ENCODE data around the gene GTF2A1L. TPM values are rescaled to one million over a fixed set of nuclear protein-coding genes. Genes with fewer than 3 reads are reported as not detected.

The GTF2A1L gene
- total and polyA plus RNA-seq, 2 donors from 2014 or later = 0.76 to 2.7 TPM

GRCh38 chr2:48719480-48720177 is 102.0 kb downstream of the GTF2A1L start:
- no peaks in the 10 kb centered on the region for H3K9me3 ChIP-seq (ENCODE audit: control insufficient read depth in 2 of 3, insufficient read depth in 1 of 3, low read length in 3 of 3)
- FAIRE-seq (no peak), DNase-seq (no peak)
- H3K27me3 ChIP-seq (ENCODE audit: control insufficient read depth, insufficient read depth, low read length) = no peaks in the 10 kb centered on the region
- H3K36me3 ChIP-seq (ENCODE audit: control insufficient read depth in 2 of 3, insufficient read depth in 3 of 3, low read length in 3 of 3) = no peaks in the 10 kb centered on the region
- peaks cover 0 to 2% (median 0%) of the 10 kb centered on the region in 3 donors for H3K4me1 ChIP-seq (ENCODE audit: control insufficient read depth in 2 of 3, insufficient read depth in 2 of 3, low read depth in 1 of 3, low read length in 3 of 3)
- H3K27ac ChIP-seq (ENCODE audit: low read depth in 2 of 2, low read length in 2 of 2) = no peak overlapping the region
- no peak overlapping the region for H3K4me3 ChIP-seq (ENCODE audit: low read length in 3 of 3)
- intact Hi-C loops (cut with DNase I) = no loop called here
- TF ChIP-seq, protein P1, sequence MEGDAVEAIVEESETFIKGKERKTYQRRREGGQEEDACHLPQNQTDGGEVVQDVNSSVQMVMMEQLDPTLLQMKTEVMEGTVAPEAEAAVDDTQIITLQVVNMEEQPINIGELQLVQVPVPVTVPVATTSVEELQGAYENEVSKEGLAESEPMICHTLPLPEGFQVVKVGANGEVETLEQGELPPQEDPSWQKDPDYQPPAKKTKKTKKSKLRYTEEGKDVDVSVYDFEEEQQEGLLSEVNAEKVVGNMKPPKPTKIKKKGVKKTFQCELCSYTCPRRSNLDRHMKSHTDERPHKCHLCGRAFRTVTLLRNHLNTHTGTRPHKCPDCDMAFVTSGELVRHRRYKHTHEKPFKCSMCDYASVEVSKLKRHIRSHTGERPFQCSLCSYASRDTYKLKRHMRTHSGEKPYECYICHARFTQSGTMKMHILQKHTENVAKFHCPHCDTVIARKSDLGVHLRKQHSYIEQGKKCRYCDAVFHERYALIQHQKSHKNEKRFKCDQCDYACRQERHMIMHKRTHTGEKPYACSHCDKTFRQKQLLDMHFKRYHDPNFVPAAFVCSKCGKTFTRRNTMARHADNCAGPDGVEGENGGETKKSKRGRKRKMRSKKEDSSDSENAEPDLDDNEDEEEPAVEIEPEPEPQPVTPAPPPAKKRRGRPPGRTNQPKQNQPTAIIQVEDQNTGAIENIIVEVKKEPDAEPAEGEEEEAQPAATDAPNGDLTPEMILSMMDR (IDR thresholded peaks at IDR 0.05; ENCODE audit: borderline replicate concordance, extremely low read depth, insufficient read depth) = no peak
- H3K9ac ChIP-seq (ENCODE audit: low read length in 3 of 3) = no peak overlapping the region

- Histone ChIP-seq H3K27ac (ENCODE audit: low read depth in 2 of 2, low read length in 2 of 2) (no peak overlapping the region), H3K4me1 (ENCODE audit: control insufficient read depth in 2 of 3, insufficient read depth in 2 of 3, low read depth in 1 of 3, low read length in 3 of 3) (peaks cover 0 to 2% (median 0%) of the 10 kb centered on the region in 3 donors), H3K36me3 (ENCODE audit: control insufficient read depth in 2 of 3, insufficient read depth in 3 of 3, low read length in 3 of 3) (no peaks in the 10 kb centered on the region), H3K27me3 (ENCODE audit: control insufficient read depth, insufficient read depth, low read length) (no peaks in the 10 kb centered on the region), H3K4me3 (ENCODE audit: low read length in 3 of 3) (no peak overlapping the region), H3K9me3 (ENCODE audit: control insufficient read depth in 2 of 3, insufficient read depth in 1 of 3, low read length in 3 of 3) (no peaks in the 10 kb centered on the region), H3K9ac (ENCODE audit: low read length in 3 of 3) (no peak overlapping the region)
- no peak for DNase-seq
- intact Hi-C loops (cut with DNase I) = no loop called here
- TF ChIP-seq, protein P1 (IDR thresholded peaks at IDR 0.05; ENCODE audit: borderline replicate concordance, extremely low read depth, insufficient read depth) = no peak
- no peak for FAIRE-seq
Measured at GRCh38 chr2:48721158-48721557, 103.5 kb downstream of the GTF2A1L start.

GRCh38 chr2:48722391-48722790 is 104.7 kb downstream of the GTF2A1L start:
- TF ChIP-seq, protein P1 (IDR thresholded peaks at IDR 0.05; ENCODE audit: borderline replicate concordance, extremely low read depth, insufficient read depth) = no peak
- H3K9ac ChIP-seq (ENCODE audit: low read length in 3 of 3) = no peak overlapping the region
- H3K4me1 ChIP-seq (ENCODE audit: control insufficient read depth in 2 of 3, insufficient read depth in 2 of 3, low read depth in 1 of 3, low read length in 3 of 3) = peaks cover 0 to 2% (median 0%) of the 10 kb centered on the region in 3 donors
- H3K9me3 ChIP-seq (ENCODE audit: control insufficient read depth in 2 of 3, insufficient read depth in 1 of 3, low read length in 3 of 3) = no peaks in the 10 kb centered on the region
- no peak for DNase-seq
- intact Hi-C loops (cut with DNase I) = no loop called here
- no peak overlapping the region for H3K27ac ChIP-seq (ENCODE audit: low read depth in 2 of 2, low read length in 2 of 2)
- no peak for FAIRE-seq
- H3K36me3 ChIP-seq (ENCODE audit: control insufficient read depth in 2 of 3, insufficient read depth in 3 of 3, low read length in 3 of 3) = no peaks in the 10 kb centered on the region
- H3K27me3 ChIP-seq (ENCODE audit: control insufficient read depth, insufficient read depth, low read length) = no peaks in the 10 kb centered on the region
- no peak overlapping the region for H3K4me3 ChIP-seq (ENCODE audit: low read length in 3 of 3)
